Glomerular visceral epithelial cell (primary cell): Measurements from ENCODE around the gene TFPI.

Experiments
- DNase-seq: peaks from one replicate; pipeline ENCODE4 v3.0.0-alpha.2; 2016; ENCODE audit errors: extremely low spot score

Gene TFPI

DNA sequence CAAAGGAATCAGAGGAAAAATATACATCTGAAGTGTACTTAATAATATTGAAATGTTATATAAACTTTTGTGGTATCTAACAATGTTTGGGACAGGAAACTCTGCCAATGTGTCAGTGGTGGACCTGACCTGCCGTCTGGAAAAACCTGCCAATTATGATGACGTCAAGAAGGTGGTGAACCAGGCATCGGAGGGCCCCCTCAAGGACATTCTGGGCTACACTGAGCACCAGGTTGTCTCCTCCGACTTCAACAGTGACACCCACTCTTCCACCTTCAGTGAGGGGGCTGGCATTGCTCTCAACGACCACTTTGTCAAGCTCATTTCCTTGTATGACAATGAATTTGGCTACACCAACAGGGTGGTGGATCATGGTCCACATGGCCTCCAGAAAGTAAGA, 138.8 kb downstream of the TFPI start:
- no peak for DNase-seq
